GM04504 (cell line): ENCODE data around the gene SLC22A16.

Experiments
- DNase-seq: peaks from one replicate; pipeline ENCODE4 v3.0.0-alpha.2; 2012; ENCODE audit warnings: low read depth

SLC22A16 gene

DNA sequence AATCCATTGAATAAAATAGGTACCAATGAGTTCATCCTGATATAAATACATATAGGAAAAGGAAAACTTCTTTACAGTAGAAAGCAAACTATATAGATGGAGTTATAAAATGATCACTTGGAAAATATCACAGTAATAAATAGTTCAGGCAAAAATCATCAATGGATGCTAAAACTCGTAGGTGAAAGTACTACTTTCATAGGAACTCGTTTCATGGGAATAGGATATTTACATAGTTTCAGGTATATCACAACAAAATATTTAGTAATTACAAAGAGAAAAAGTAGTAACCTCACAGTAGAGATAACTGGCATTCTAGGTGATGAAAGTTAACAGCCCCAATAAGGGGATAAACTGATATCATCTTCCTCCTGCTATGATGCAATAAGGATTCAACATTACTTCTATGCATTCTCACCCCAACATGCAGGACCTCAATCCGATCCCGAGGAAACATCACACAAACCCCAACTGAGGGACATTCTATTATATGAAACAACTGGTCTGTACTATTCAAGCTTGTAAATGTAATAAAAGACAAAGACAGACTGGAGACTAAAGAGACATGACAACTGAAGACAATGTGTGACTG is 74.7 kb downstream of the SLC22A16 start:
- DNase-seq: no peak

DNA sequence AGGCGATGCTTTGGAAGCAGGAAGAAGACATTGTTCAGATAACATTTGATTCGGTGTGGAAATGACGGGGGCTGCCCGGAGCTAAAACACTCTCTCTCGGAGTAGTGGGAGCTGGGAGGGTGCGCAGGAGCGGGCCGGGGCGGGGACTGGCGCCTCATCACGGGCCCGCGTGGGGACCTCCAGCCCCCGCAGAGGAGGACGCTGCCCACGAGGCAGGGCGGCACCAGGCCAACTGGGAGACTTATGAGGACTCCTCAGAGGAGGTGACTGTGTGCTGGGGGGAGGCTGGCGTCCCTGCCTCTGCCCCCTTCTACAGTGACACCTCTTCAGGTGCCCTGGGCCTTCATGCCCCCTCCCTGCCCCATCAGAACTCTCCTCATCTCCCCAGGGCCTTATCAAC is 76.2 kb downstream of the SLC22A16 start:
- no peak for DNase-seq

DNA sequence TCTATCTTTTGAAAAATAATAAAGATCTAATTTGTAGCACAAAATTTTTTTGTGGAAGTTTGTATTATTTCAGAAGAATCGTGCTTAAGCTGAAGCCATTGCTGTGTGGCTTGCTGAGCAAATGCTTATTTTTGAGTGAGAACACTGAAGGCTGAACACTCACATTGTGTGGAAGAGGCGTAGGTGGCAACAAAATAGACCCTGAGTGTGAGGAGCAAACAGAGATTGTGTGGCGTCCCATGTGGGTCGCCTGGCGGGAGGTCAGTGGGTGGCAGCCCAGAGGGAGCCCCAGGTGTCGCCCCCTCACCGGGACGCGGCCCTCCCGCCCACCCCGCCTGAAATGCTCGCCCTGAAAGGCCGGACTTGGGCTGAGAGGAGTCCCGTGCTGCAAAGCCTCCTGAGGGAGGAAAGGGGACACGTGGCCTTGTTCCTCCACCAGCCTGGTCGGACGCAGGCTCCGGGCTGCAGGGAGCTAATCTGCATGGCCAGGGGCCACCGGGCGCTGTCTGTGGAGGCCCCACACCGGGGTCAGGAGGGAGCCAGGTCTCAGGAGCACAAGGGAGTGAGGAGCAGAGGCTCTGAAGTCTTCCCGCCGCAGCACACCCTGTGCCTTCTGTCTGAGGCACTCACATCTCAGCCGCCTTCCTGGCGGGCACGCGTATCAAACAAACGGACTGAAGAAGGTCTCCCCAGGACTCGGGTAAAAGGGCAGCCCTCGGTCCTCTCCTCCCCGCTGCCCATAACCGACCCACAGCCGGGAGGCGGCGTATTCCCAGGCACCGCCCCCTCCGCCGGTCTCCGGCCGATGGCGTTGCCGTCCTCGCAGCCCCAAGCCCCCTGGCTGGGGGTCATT is 77.0 kb downstream of the SLC22A16 start:
- no peak for DNase-seq

DNA sequence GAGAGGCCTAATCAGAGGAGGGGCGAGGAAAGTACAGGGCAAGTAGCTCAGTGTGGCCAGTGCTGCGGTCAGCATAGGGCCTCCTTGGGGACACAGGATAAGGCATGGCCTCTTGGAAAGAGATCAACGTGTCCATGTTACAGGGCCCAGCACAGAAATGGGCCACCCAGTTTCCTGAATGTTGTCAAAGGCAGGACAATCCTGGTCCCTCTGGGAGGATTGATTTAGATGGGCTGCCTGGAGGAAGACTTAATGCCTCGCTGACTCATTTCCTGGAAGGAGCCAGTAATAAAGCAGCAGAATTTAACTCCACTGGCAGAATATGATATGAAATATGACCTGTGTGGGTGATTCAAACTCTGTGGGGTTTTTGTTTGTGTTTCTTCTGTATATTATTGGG is 77.6 kb downstream of the SLC22A16 start:
- DNase-seq: no peak

DNA sequence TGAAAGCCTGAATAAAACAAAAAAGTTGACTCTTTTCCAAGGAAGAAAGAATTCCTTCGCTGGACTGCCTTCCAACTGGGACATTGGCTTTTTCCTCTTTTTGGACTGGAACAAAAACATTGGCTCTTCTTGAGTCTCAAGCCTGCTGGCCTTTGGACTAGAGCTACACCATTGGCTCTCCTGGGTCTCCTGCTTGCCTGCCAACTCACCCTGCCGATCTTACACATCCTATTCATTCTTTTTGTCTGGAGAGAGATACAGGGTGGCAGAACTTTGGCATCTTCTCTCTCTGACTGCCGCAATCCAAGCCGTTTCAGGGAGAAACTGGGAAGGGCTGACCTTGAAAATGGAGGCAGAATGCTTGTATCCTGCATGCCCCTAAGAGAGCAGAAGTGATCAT is 81.2 kb downstream of the SLC22A16 start:
- DNase-seq: no peak

DNA sequence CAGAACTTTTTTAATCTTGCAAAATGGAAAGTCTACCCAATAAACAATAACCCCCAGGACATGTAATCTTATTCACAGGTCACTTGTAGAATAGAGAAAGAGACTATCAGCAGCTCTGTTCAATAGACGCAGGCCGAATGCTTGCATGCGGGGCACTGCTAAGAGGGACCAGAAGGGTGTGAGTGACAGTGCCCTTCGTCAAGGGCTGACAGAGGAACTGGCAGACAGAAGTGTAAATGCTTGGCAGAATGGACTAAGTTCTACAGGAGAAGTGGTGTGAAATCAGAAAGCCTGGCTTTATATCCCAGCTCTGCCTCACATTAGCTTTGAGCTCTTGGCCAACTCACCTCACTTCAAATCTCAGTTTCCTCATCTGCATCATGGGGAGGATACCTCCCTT is 82.0 kb downstream of the SLC22A16 start:
- no peak for DNase-seq

DNA sequence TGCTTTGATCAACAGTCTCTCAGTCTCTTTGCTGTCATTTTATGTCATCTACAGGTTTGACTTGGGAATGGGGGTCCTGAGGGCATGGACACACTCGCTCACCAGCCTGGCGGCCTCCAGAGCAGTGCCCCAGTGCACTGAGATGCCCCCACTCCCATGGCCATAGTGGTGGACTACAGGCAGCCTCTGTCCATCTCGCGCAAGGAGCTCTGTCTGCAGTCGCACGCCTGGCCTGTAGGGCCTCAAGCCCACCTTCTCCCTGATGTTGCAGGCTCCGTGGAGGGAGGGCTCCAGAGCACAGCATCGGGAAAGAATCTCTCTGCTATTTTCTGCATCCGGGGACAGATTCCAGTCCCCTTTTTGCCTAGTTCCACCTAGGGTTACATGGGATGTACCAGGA is 83.7 kb downstream of the SLC22A16 start:
- no peak for DNase-seq

DNA sequence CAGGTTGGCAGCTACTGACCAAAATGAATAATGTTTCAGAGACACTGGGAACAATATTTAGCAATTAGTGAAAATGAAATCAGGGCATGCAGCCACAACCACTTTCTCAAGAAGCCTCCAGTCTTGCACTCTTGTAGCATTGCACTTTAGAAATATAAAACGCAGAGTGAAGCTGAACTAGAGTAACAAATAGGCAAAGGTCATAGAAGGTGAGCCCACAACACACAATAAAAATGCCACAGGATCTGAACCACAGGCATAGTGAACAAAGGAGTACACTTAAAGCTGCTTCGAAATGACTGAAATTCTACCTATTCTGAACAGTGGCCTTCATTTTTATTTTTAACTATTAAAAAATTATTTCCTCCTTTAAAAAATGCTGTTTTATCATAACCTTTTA is 86.0 kb downstream of the SLC22A16 start:
- DNase-seq: no peak

DNA sequence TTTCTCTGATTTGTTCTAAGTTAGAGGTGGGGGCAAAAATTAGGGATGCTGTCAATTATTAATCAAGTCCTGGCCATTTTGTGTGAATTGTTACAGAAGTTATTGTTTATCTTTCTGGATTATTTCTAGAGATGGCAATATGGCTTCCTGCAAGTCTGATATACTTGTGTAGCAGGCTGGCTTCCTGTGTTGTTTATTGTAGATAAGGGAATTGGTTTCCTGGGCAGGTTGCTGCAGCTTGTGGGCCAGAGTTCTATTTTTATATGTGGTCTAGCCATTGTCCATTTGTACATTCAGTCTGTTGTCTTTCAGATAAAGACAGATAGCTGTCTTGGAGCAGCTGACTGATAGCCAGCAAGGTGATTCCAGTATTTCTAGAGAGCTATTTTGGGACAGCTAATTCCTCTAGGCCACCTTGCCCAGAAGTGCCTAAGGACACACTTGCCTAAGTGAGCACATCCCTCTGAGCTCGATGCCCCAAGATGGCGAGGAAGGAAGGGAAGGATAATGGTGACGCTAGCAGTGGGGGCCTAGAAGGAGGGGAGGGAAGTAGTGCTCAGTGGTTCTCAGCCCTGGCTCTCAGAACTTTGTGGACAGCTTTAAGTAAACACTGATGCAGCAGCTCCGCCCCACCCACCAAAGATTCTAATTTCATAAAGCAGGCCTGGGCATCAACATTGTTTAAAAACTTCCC is 86.6 kb downstream of the SLC22A16 start:
- no peak for DNase-seq

DNA sequence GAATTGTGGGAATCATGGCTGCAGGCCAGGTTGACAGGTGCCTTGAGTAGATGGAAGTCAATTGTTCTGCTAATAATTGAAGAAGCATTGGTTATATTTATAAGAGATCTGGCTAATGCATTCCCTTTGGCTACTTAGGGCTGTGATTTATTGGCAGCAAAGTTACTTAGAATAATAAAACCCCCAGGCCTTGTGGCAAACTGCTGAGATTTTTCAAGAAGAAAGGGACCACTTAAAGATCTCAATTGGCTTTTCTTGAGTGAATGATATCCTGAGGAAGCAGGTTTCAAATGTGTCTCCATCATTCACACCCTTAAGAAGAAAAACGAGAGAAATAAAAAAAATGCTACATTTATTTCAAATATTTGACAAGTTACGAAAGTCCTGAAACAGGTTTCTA is 88.4 kb downstream of the SLC22A16 start:
- no peak for DNase-seq

DNA sequence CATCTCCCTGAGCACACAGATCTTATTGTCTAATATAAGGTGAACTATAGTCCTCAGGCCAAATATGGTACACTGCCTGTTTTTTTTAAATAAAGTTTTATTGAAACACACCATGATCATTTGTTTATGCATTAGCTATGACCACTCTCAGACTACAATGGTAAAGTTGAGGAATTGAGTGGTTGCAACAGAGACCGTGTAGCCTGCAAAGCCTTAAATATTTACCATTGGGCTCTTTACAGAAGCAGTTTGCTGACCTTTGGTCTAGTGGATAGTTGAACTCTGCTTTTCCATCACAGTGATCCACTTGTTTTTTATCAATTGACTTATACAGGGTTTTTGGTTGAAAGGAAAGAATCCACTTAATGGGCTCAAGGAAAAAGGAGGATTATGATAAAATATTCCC is 91.0 kb downstream of the SLC22A16 start:
- no peak for DNase-seq

DNA sequence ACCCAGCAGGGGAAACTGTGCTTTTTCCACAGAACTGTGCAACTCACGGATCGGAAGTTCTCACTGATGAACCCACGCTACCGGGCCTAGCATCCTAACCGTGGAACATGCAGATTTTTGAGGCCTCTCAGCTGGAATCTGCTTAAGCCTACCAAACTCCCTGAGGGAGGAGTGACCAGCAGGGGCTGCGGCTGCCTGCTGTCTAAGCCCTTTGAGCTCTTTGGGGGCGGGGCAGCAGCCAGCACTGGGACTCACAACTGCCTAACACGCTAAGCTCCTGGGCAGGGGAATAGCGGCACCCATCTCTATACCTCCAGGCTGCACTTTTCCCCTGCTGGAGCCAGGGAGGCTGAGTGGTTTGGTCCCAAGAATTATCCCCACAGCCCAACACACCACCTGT is 97.9 kb downstream of the SLC22A16 start:
- no peak for DNase-seq
